Mucosa of descending colon (tissue), 3 donors: ENCODE results near the gene ADARB1. TPM values are rescaled to one million over a fixed set of nuclear protein-coding genes. Genes with fewer than 3 reads are reported as not detected.

Source experiments
- ATAC-seq: fragments of 200-7000 bp; cut with Tn5 transposase; one replicate; pipeline ENCODE4 v1.9.1; 2020; ENCODE audit warnings: mild to moderate bottlenecking, moderate library complexity
- DNase-seq, 3 donors: peaks; one replicate each; pipeline ENCODE4 v3.0.0-alpha.2; 2020
- H3K36me3 ChIP-seq: fragments of 200-600 bp; one replicate; pipeline ENCODE4 v1.8.0; 2021; ENCODE audit warnings: low read depth, mild to moderate bottlenecking
- H3K4me1 ChIP-seq: fragments of 200-600 bp; one replicate; pipeline ENCODE4 v1.8.0; 2021; ENCODE audit warnings: low read depth, mild to moderate bottlenecking
- H3K4me3 ChIP-seq: fragments of 200-600 bp; one replicate; pipeline ENCODE4 v1.8.0; 2021; ENCODE audit warnings: mild to moderate bottlenecking
- H3K9me3 ChIP-seq: fragments of 200-600 bp; one replicate; pipeline ENCODE4 v1.8.0; 2021; ENCODE audit warnings: mild to moderate bottlenecking
- CTCF ChIP-seq: fragments of 200-600 bp; IDR thresholded peaks from one replicate; pipeline ENCODE4 v1.8.0; 2022; ENCODE audit warnings: antibody characterized with exemption, mild to moderate bottlenecking
- intact Hi-C, 2 donors: fragments of 100-400 bp; cut with DNase I in 1 of 2; cut with micrococcal nuclease in 1 of 2; formaldehyde crosslinking; loops; one replicate each; pipeline versions ENCODE4 v1.11.0 to v1.11.1; 2022; cut with DNase I, micrococcal nuclease
- total RNA-seq, 3 donors: library from RNA; stranded (reverse); fragmentation: NEBNext Ultra II Directional in 2 of 3; extraction: Animal tissue kit (Norgen Biotek cat#: 25700) in 2 of 3; gene quantifications; one replicate each; pipeline versions ENCODE4 v1.2.1 to v1.2.4, GENCODE V29; 2021 to 2023
- donor health status: DM: no; HTN: no; CAD: no; lungs with moderate emphysema.
- donor health status: DM: no; HTN: no; CAD: no.
- donor health status: DM: no; HTN: yes; CAD: no.

ADARB1 gene
- total RNA-seq, 3 donors from 2014 or later, result 5.4 to 91.2 (median 8.8) TPM

- intact Hi-C loops, result no loop called here
These were observed 32.3 kb upstream of the ADARB1 start for GRCh38 chr21:45041984-45042663.

GRCh38 chr21:45042664-45043161 lies 31.7 kb upstream of the ADARB1 start:
- Histone ChIP-seq H3K36me3 (no peaks in the 10 kb centered on the region), H3K9me3 (no peaks in the 10 kb centered on the region), H3K4me1 (peaks cover 4% of the 10 kb centered on the region), H3K4me3 (no peak overlapping the region)
- no peak for ATAC-seq
- no peak for TF ChIP-seq CTCF
- no peak for DNase-seq
- intact Hi-C loops, result no loop called here

More at GRCh38 chr21:45041984-45042663, 32.3 kb upstream of the ADARB1 start:
- ATAC-seq (no peak), DNase-seq (no peak)
- no peak for TF ChIP-seq CTCF
- peaks cover 4% of the 10 kb centered on the region for H3K4me1 ChIP-seq
- no peaks in the 10 kb centered on the region for H3K9me3 ChIP-seq
- no peaks in the 10 kb centered on the region for H3K36me3 ChIP-seq
- no peak overlapping the region for H3K4me3 ChIP-seq

GRCh38 chr21:45043541-45044020 lies 30.8 kb upstream of the ADARB1 start:
- no peak for TF ChIP-seq CTCF
- intact Hi-C loops, result no loop called here
- DNase-seq, result no peak

GRCh38 chr21:45045481-45045880 lies 28.9 kb upstream of the ADARB1 start:
- Histone ChIP-seq H3K36me3 (no peaks in the 10 kb centered on the region), H3K4me1 (peaks cover 4% of the 10 kb centered on the region), H3K4me3 (no peak overlapping the region), H3K9me3 (no peaks in the 10 kb centered on the region)
- TF ChIP-seq CTCF, result no peak
- intact Hi-C loops, result no loop called here
- ATAC-seq (no peak), DNase-seq (no peak)

More at GRCh38 chr21:45043541-45044020, 30.8 kb upstream of the ADARB1 start:
- no peak for ATAC-seq
- Histone ChIP-seq H3K9me3 (no peaks in the 10 kb centered on the region), H3K4me3 (no peak overlapping the region), H3K4me1 (peaks cover 4% of the 10 kb centered on the region), H3K36me3 (no peaks in the 10 kb centered on the region)

- no peaks in the 10 kb centered on the region for H3K36me3 ChIP-seq
- intact Hi-C loops, result no loop called here
- H3K4me1 ChIP-seq, result no peaks in the 10 kb centered on the region
- no peaks in the 10 kb centered on the region for H3K9me3 ChIP-seq
- DNase-seq, result no peak
- no peak overlapping the region for H3K4me3 ChIP-seq
- no peak for TF ChIP-seq CTCF
- ATAC-seq, result no peak
These were observed 27.1 kb upstream of the ADARB1 start for GRCh38 chr21:45047257-45047656.
